ENCODE results near the gene RMND5A. TPM values are rescaled to one million over a fixed set of nuclear protein-coding genes. Genes with fewer than 3 reads are reported as not detected.

RMND5A gene
- total and polyA plus RNA-seq, 12 donors: 23.4 to 152 (median 105) TPM

DNA sequence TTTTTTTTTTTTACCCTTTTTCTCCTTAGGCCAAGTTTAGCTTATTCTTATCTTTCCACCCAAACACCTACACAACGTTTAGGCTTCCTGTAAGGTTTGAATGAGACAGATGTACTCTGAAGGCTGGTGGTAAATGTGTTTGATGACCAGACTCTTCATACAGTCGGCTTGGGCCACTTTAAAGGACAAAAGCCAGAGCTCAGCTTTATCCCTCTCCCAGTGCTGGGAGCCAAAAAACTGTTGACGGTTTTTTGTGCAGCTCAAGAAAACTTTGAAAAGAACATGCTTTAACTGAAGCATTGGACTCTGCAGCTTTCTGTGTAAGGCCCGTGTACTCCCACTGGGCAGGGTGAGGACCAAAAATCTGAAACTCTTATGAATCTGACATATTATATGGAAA lies 55.2 kb downstream of the RMND5A start:
- Histone ChIP-seq H3K27ac (no peak overlapping the region), H3K9me3 (no peaks in the 10 kb centered on the region), H3K4me3 (no peak overlapping the region), H3K4me1 (peaks cover 0 to 28% (median 6%) of the 10 kb centered on the region in 9 donors), H3K36me3 (peaks cover 0 to 68% (median 33%) of the 10 kb centered on the region in 9 donors), H3K27me3 (no peaks in the 10 kb centered on the region)
- intact Hi-C loops (cut with DNase I): no loop called here
- DNase-seq (no peak), ATAC-seq (peak in 3 of 8 donors; percentile 36 to 66 (median 40))
- WGBS, 2 donors: 19 to 28% methylated on average over 4 of the region's 4 CpGs
- TF ChIP-seq, protein P1, sequence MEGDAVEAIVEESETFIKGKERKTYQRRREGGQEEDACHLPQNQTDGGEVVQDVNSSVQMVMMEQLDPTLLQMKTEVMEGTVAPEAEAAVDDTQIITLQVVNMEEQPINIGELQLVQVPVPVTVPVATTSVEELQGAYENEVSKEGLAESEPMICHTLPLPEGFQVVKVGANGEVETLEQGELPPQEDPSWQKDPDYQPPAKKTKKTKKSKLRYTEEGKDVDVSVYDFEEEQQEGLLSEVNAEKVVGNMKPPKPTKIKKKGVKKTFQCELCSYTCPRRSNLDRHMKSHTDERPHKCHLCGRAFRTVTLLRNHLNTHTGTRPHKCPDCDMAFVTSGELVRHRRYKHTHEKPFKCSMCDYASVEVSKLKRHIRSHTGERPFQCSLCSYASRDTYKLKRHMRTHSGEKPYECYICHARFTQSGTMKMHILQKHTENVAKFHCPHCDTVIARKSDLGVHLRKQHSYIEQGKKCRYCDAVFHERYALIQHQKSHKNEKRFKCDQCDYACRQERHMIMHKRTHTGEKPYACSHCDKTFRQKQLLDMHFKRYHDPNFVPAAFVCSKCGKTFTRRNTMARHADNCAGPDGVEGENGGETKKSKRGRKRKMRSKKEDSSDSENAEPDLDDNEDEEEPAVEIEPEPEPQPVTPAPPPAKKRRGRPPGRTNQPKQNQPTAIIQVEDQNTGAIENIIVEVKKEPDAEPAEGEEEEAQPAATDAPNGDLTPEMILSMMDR (IDR thresholded peaks at IDR 0.05): no peak

DNA sequence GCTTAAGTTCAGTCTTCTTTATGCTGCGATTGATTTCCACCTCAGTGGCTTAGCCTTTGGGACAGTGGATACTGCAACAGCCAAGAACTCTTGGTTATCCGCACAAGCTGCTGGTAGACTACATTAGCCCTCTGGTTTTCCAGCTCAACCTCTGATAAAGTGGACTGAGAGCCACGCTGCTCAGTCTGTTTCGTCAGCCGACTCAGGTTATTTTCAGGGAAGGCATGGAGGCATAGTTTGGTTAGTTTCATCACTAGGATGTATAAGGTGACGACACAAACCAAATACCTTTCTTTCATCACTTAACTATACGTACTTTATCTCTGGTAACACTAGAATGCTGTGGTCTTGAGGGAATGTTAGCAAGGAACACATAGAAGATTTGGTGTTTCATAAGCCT lies 56.4 kb downstream of the RMND5A start:
- Histone ChIP-seq H3K9me3 (no peaks in the 10 kb centered on the region), H3K27me3 (no peaks in the 10 kb centered on the region), H3K36me3 (peaks cover 0 to 56% (median 24%) of the 10 kb centered on the region in 9 donors), H3K27ac (no peak overlapping the region), H3K4me3 (no peak overlapping the region), H3K4me1 (peaks cover 0 to 24% (median 9%) of the 10 kb centered on the region in 9 donors)
- DNase-seq (no peak), ATAC-seq (no peak)
- WGBS, 2 donors: 60 to 75% methylated on average over 7 of the region's 7 CpGs
- TF ChIP-seq, protein P1 (IDR thresholded peaks at IDR 0.05): no peak
- intact Hi-C loops (cut with DNase I): no loop called here

DNA sequence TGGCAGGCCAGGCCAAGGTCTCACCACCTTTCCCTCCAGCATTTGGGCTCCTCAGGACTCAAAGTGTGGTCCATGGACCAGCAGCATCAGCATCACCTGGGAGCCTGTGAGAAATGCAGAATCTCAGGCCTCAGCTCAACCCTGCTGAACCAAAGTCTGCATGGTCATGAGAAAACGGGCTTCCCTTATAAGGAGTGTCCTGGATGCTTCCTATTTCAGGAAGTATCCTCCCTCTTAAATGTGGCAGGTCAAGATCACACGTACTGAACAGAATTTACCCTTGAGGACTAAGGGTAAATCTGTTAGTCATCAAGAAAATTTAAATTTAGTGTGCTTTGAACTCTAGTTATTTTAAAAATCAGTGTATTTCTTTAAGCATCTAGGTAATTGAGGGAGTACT lies 58.9 kb downstream of the RMND5A start:
- Histone ChIP-seq H3K27ac (no peak overlapping the region), H3K4me1 (peaks cover 0 to 24% (median 9%) of the 10 kb centered on the region in 9 donors), H3K9me3 (no peaks in the 10 kb centered on the region), H3K27me3 (no peaks in the 10 kb centered on the region), H3K4me3 (no peak overlapping the region), H3K36me3 (peaks cover 0 to 32% (median 8%) of the 10 kb centered on the region in 9 donors)
- intact Hi-C loops (cut with DNase I): no loop called here
- WGBS, 2 donors: 28 to 31% methylated on average over 2 of the region's 2 CpGs
- ATAC-seq: peak in 4 of 8 donors; percentile 25 to 60 (median 38)
- TF ChIP-seq, protein P1 (IDR thresholded peaks at IDR 0.05): no peak
- no peak for DNase-seq

DNA sequence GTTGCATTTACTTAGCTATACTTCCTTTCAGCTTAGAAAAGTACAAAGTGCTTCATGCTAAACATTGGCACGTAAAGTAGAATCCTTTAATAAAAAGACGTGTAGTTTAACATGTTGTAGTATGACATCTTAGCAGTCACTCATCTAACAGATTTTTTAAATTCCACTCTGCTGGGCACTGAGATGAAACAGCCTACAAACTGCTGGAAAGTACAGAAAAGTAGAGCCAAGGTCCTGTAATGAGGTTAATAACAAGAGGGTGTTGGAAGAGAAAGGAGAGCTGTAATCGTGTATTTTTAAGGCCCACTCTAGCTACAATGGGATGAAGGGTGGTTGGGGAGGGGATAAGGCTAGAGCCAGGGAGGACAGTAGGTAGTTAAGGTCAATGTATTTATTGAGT lies 59.9 kb downstream of the RMND5A start:
- peaks cover 0 to 22% (median 1%) of the 10 kb centered on the region in 9 donors for H3K36me3 ChIP-seq
- H3K27me3 ChIP-seq: no peaks in the 10 kb centered on the region
- ATAC-seq (no peak), DNase-seq (no peak)
- no peak overlapping the region for H3K4me3 ChIP-seq
- WGBS, 2 donors: 67 to 75% methylated on average over 3 of the region's 3 CpGs
- H3K9me3 ChIP-seq: no peaks in the 10 kb centered on the region
- intact Hi-C loops (cut with DNase I): loop anchor here in 1 of 10 donors (10.0 kb wide), 1 partner anchor 1275 kb away; the partner anchor contains the start of gene KRCC1
- no peak overlapping the region for H3K27ac ChIP-seq
- TF ChIP-seq, protein P1 (IDR thresholded peaks at IDR 0.05): no peak
- H3K4me1 ChIP-seq: peaks cover 0 to 24% (median 9%) of the 10 kb centered on the region in 9 donors

Measured in heart right ventricle (tissue), 16 donors.